ENCODE results near the gene MSLN.

MSLN gene

DNA sequence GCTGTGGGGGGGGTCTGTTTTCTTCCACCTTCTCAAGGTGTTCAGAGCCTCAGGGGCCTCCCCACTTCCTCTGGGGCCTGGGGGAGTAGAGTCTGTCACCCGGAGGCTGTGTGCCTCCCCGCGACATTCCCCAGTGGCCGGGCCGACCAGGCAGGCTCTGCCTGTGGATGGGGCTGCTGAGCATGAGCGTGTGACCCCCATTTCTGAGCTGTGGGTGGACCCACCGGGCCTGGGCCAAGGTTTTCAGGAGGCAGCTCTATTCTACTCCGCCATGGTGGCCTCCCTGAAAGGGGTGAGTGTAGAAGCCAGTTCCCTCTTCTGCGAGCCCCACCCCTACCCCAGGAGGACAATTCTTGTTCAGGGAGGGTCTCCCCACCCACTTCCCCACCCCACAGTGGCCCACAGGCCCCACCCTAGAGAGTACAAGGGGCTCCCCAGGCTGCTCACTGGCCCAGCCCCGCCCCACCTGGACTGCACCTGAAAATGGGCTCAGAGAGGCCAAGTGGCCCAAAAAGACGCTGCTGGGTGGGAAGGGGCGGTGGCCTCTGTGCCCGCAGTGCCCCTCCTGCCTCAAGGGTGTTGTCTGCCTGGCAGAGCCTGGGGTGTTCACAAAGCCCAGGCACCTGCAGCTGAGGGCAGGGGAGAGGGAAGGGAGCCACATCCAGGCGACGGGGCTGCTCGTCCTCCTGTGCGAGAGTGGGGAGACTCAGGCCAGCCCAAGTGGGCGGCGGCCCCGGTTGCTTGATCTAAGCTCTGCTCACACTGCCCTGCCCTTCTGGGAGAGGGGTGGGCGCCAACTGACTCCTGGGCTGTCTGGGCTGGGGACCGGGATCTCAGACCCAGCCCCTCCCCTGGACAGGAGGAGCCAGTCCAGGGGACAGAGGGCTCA is 1.3 kb downstream of the MSLN start:
- Histone ChIP-seq H2AFZ (ENCODE audit: low read depth, low read length, severe bottlenecking) (no peak overlapping the region), H3K79me2 (ENCODE audit: insufficient read depth, low read length) (no peaks in the 10 kb centered on the region), H3K4me2 (ENCODE audit: low read depth, low read length, poor library complexity, severe bottlenecking) (no peak overlapping the region), H3K9ac (ENCODE audit: low read length) (no peak overlapping the region), H3K27ac (ENCODE audit: low read depth, low read length) (no peak overlapping the region), H3K4me3 (ENCODE audit: insufficient read depth, low read length, poor library complexity, severe bottlenecking) (no peak overlapping the region), H4K20me1 (ENCODE audit: low read depth, low read length) (no peaks in the 10 kb centered on the region), H3K27me3 (ENCODE audit: low read length) (no peaks in the 10 kb centered on the region), H3K9me3 (ENCODE audit: insufficient read depth, low read length) (no peaks in the 10 kb centered on the region), H3F3A (ENCODE audit: insufficient read depth) (no peaks in the 10 kb centered on the region), H3K36me3 (ENCODE audit: low read length) (no peaks in the 10 kb centered on the region), H3K9me2 (replicated peaks; ENCODE audit: insufficient read depth, low read length) (no peaks in the 10 kb centered on the region)
- TF ChIP-seq, protein P1, sequence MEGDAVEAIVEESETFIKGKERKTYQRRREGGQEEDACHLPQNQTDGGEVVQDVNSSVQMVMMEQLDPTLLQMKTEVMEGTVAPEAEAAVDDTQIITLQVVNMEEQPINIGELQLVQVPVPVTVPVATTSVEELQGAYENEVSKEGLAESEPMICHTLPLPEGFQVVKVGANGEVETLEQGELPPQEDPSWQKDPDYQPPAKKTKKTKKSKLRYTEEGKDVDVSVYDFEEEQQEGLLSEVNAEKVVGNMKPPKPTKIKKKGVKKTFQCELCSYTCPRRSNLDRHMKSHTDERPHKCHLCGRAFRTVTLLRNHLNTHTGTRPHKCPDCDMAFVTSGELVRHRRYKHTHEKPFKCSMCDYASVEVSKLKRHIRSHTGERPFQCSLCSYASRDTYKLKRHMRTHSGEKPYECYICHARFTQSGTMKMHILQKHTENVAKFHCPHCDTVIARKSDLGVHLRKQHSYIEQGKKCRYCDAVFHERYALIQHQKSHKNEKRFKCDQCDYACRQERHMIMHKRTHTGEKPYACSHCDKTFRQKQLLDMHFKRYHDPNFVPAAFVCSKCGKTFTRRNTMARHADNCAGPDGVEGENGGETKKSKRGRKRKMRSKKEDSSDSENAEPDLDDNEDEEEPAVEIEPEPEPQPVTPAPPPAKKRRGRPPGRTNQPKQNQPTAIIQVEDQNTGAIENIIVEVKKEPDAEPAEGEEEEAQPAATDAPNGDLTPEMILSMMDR (IDR thresholded peaks at IDR 0.05; ENCODE audit: insufficient read depth, low read length, poor library complexity, severe bottlenecking) = no peak
- no peak for TF ChIP-seq EZH2phosphoT487 (conservative IDR thresholded peaks at IDR 0.05; ENCODE audit: low read length)

DNA sequence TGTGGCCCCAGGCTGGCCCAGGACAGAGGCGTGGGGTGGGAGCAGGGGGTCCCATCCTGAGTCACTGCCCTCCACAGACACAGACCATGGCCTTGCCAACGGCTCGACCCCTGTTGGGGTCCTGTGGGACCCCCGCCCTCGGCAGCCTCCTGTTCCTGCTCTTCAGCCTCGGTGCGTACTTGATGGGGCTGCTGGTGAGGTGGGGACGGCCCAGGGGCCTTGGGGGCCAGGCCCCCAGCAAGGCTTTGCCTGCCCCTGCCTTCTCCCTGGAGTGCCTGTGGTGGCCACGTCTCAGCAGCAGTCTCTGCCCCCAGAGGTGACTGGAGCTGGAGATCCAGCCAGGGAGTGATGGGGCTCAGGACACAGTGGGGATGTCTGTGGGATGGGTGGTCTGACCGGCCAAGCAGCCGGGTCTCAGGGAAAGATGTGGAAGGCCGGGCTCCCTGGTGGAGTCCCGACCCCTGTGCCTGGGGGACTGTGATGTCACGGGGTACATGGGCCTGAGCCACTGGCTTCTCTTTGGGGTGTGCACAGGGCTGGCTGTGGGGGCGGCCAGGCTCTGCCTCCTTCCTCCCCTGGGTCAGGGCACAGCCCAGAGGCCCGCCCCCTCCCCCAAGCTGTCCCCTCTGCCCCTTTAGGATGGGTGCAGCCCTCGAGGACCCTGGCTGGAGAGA is 2.2 kb downstream of the MSLN start:
- H2AFZ ChIP-seq (ENCODE audit: low read depth, low read length, severe bottlenecking) = no peak overlapping the region
- H3K79me2 ChIP-seq (ENCODE audit: insufficient read depth, low read length) = no peaks in the 10 kb centered on the region
- no peak overlapping the region for H3K4me3 ChIP-seq (ENCODE audit: insufficient read depth, low read length, poor library complexity, severe bottlenecking)
- no peaks in the 10 kb centered on the region for H3F3A ChIP-seq (ENCODE audit: insufficient read depth)
- no peaks in the 10 kb centered on the region for H3K27me3 ChIP-seq (ENCODE audit: low read length)
- H3K9me3 ChIP-seq (ENCODE audit: insufficient read depth, low read length) = no peaks in the 10 kb centered on the region
- H3K27ac ChIP-seq (ENCODE audit: low read depth, low read length) = no peak overlapping the region
- no peaks in the 10 kb centered on the region for H3K9me2 ChIP-seq (replicated peaks; ENCODE audit: insufficient read depth, low read length)
- no peak overlapping the region for H3K4me2 ChIP-seq (ENCODE audit: low read depth, low read length, poor library complexity, severe bottlenecking)
- no peaks in the 10 kb centered on the region for H3K36me3 ChIP-seq (ENCODE audit: low read length)
- H4K20me1 ChIP-seq (ENCODE audit: low read depth, low read length) = no peaks in the 10 kb centered on the region
- no peak for TF ChIP-seq EZH2phosphoT487 (conservative IDR thresholded peaks at IDR 0.05; ENCODE audit: low read length)
- TF ChIP-seq, protein P1 (IDR thresholded peaks at IDR 0.05; ENCODE audit: insufficient read depth, low read length, poor library complexity, severe bottlenecking) = no peak
- H3K9ac ChIP-seq (ENCODE audit: low read length) = no peak overlapping the region

- Histone ChIP-seq H3F3A (ENCODE audit: insufficient read depth) (no peaks in the 10 kb centered on the region), H3K4me2 (ENCODE audit: low read depth, low read length, poor library complexity, severe bottlenecking) (no peak overlapping the region)
Observed at GRCh38 chr16:763369-764183, 3.0 kb downstream of the MSLN start.

More at GRCh38 chr16:763369-764183, 3.0 kb downstream of the MSLN start:
- Histone ChIP-seq H3K79me2 (ENCODE audit: insufficient read depth, low read length) (no peaks in the 10 kb centered on the region), H4K20me1 (ENCODE audit: low read depth, low read length) (no peaks in the 10 kb centered on the region), H3K27ac (ENCODE audit: low read depth, low read length) (no peak overlapping the region), H2AFZ (ENCODE audit: low read depth, low read length, severe bottlenecking) (no peak overlapping the region), H3K27me3 (ENCODE audit: low read length) (no peaks in the 10 kb centered on the region), H3K4me3 (ENCODE audit: insufficient read depth, low read length, poor library complexity, severe bottlenecking) (no peak overlapping the region), H3K36me3 (ENCODE audit: low read length) (no peaks in the 10 kb centered on the region), H3K9ac (ENCODE audit: low read length) (no peak overlapping the region), H3K9me3 (ENCODE audit: insufficient read depth, low read length) (no peaks in the 10 kb centered on the region), H3K9me2 (replicated peaks; ENCODE audit: insufficient read depth, low read length) (no peaks in the 10 kb centered on the region)
- no peak for TF ChIP-seq EZH2phosphoT487 (conservative IDR thresholded peaks at IDR 0.05; ENCODE audit: low read length)
- TF ChIP-seq, protein P1 (IDR thresholded peaks at IDR 0.05; ENCODE audit: insufficient read depth, low read length, poor library complexity, severe bottlenecking) = no peak

Data from SU-DHL-6 (cell line).